Activated gamma-delta T cell (primary cell): ENCODE data around the gene CACNG7.

Source experiments
- DNase-seq: peaks from one replicate; lab custom pipeline; 2025; lab: John Stamatoyannopoulos, UW

Gene CACNG7

DNA sequence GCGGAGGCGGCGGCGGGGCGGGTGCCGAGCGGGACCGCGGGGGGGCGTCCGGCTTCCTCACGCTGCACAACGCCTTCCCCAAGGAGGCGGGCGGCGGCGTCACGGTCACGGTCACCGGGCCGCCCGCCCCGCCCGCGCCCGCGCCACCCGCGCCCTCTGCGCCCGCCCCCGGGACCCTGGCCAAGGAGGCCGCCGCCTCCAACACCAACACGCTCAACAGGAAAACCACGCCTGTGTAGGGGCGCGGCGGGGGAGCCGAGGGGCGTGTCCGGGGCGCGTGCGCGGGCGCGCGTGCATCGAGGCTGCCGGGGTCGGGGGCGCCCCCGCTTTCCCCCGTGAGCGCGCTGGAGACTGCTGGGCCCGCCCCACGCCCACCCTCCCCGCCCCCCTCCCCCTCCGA is 73.5 kb downstream of the CACNG7 start:
- no peak for DNase-seq

DNA sequence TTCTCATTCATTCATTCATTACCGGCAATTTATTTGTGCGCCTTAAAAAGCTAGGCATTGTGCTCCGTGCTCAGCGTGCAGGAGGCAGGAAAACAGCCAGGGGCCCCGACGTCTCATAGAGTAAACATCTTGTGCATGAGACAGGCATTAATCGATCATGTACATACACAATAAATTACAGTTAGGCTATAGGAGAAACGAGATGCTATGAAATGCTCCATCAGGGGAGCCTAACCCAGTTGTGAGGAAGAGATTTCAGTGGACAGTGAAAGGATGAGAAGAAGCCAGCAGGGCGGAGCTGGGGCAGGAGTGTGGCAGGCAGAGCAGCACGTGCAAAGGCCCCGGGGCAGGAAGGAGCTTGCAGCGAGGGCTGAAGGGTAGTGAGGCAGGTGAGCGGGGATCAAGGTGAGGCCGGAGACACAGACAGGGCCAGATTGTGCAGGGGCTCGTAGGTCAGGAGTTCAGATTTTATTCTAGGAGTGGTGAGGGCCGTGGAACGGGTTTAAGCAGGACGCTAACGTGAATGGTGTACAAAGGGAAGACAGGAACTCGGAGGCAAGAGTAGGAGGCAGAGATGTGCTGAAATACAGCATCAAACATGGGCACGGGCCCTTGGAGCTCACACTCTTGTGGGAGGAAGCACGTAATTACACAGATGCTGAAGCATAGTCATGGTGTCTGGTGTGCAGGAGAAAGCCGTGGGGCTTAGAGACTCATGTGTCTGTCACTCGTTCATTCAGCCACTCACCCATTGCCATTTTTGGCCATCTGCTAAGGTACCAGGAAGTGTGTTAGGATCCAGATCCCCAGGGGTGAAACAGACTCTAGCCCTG is 74.6 kb downstream of the CACNG7 start:
- no peak for DNase-seq

DNA sequence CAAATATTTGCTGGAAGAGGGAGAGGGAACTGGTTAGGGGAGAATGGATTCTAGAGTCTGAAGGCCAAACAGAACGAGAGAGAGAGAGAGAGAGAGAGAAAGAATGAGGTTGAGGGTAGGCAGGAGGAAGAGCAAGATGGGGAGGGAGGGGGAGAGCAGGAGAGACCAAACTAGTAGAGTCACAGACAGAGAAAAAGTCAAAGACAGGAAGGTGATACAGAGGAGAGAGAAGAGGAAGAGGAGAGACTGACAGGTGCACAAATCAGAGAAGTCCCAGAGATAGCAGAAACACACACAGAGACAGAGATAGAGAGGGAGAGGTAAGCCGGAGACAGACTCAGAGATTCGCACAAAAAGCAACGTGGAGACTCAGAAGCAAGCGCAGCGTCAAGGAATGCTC is 76.8 kb downstream of the CACNG7 start:
- no peak for DNase-seq

DNA sequence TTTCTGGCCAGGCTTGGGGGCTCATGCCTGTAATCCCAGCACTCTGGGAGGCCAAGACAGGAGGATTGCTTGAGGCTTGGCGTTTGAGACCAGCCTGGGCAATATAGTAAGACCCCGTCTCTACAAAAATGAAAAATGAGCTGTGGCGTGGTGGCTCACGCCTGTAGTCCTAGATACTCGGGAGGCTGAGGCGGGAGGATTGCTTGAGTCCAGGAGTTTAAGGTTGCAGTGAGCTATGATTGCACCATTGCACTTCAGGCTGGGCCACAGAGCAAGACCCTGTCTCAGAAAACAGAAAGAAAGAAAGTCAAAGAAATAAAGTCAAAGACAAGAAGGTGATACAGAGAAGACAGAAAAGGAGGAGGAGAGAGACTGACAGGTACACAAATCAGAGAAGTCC is 79.9 kb downstream of the CACNG7 start:
- no peak for DNase-seq

- no peak for DNase-seq
These were observed 80.8 kb downstream of the CACNG7 start for GRCh38 chr19:53989600-53990533.

DNA sequence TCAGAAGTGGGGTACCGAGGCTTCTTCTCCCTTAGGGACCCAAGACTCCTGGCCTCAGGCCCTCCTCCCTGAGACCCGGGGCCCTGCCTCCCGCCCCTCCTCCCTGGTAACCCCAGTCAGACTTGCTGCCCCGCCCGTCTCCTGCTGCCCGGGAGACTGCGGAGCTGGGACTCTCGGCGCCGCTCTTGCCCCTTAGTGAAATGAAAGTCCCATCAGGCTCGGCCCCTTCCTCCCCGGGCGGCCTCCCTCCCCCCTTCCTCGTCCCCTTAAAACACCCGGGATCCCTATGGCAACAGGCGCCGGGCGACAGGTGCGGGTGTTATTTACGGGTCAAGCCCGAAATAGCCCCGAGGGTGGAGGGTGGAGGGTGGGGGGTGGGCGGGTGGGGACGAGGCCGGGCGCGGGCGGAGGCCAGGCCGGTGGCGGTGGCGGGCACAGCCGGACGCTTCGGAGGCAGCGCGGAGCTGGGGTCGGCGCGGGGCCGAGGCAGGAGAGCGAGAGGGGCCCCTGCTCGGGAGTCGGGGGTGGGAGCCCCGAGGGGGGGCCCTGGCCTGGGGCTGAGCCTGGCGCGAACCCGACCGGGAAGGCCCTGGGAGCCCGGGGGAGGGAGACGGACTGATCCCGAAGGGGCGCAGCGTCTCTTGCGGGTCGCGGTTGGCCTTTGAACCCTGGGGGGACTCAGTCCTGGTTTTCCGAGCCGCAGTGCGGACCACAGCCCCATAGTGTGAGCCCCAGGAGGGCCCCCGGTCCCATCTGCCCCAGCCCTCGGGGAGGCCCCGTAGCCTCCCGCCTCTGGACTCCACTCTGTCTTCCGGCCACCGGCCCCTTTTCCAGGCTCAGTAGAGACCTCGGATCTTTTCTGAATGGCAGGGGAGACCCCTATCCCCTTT is 82.4 kb downstream of the CACNG7 start, which contains the start of gene CACNG6:
TSS of gene CACNG6 (plus strand) at position 414 of the 890 bp plus-strand sequence. CDS start 1,241 bp downstream, outside the sequence.
- DNase-seq: no peak

DNA sequence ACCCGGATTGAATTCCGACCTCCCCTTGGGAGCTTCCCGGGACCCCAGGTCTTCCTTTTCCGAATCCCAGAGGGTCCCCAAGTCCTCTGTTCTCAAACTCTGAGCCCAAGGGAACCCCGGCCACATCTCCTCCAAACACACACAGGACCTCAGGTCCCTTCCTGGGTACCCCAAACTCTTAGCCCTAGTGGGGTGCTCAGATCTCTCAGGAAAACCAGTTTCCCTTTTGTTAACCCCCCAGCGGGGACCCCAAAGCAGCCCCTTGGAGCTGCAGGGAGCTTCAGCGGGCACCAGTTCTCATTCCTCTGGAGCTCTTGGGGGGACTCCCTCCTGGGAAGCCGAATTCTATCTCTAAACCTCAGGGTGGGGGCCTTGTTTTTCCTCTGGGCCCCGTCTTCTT is 83.1 kb downstream of the CACNG7 start:
- no peak for DNase-seq

- no peak for DNase-seq
These were observed 83.7 kb downstream of the CACNG7 start for GRCh38 chr19:53992815-53993214.

DNA sequence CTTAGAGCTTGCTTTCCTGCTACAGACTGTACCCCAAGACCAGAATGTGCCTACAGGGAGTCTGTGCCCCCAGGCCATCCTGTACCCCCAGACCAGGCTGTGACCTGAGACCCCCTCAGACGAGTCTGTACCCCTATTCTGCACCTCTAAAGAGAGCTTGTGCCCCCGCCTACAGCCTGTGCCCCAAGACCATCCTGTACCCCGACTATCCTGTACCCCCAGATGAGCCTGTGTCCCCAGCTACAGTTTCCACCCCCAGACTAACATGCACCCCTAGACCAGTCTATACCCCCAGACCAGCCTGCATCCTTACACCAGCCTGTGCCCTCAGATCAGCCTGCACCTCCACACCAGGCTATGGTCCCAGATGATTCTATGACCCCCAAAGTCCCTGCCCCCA is 84.4 kb downstream of the CACNG7 start:
- DNase-seq: no peak
